IPS-NIHi7 (cell line): ENCODE measurements around the gene EPX.
A peak's percentile ranks its signal among the peaks of the same experiment; 100 is the strongest.

Source experiments
- DNase-seq: peaks from one replicate; pipeline ENCODE4 v3.0.0; 2012; ENCODE audit warnings: mixed read lengths; ENCODE audit errors: extremely low spot score

The EPX gene

DNA sequence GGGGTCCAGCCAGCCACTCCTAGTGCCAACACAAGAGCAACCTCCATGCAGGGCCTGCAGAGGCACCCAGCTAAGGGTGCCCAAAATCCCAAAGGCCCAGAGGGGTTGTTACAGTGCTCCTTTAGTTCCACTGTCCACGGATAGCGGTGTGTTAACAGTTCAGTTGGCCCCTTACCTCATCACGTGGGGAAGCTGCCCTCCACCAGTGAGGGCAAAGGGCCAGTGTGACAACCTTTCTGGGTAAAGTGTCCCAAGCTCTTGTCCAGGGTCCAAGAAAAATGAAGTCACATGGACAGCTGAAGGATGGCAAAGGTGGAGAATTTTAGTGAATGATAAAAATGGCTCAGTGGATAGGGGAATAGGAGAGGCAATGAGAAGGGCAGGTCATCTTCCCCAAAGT is 35.2 kb downstream of the EPX start:
- DNase-seq: no peak

DNA sequence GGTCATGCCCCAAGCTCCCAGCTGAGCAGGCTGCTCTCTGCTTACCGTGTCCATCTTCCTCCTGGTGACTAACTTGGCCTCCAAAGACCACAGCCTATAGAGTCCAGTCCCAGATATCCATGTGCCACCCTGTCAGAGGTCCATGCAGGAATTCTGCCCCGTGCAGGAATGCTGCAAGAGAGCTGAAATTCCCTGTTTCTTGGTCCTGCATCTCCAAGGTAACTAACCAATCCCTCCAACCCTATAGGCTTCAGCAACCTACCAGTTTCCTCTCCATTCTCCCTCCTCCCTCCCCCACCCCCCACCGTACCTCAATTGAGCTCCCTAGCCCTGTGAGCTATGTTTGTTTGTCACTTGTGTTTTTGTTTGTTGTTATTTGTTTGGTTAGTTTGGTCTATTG is 36.2 kb downstream of the EPX start:
- no peak for DNase-seq

DNA sequence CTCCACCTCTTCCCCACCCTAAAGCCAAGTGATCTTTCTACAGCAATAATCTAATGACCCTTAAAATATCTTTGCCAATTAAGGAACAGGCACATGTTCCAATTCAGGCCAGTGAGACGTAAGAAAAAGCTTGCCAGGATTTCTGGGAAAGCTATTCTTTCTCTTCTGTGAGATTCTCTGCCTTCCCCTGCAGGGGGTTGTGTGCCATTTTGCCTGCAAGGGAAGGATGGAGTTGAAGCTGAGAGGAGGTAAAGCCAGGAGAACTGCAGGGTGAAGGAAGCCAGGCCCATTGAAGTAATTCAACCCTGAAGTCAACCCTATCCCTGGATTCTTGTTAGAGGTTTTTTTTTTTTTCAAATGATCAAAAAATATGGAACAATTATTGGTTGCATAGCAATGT is 36.9 kb downstream of the EPX start:
- DNase-seq: no peak

DNA sequence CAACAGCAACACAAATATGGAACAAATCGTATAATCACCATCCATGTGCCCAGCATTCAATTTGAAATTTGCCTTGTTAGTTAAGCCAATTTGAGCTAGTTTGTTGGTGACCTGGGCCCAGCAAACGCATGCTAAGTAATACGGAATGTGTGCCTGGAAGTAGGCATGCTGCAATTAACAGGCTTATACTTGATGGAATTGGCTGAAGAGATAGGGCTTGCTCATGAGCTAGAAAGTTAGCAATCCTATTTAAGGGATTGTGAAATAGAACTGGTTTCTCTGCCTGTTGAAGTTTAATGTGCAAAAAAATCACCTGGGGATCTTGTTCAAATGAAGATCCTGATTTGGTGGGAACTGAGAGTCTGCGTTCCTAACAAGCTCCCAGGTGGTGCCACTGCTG is 37.4 kb downstream of the EPX start:
- DNase-seq: no peak

DNA sequence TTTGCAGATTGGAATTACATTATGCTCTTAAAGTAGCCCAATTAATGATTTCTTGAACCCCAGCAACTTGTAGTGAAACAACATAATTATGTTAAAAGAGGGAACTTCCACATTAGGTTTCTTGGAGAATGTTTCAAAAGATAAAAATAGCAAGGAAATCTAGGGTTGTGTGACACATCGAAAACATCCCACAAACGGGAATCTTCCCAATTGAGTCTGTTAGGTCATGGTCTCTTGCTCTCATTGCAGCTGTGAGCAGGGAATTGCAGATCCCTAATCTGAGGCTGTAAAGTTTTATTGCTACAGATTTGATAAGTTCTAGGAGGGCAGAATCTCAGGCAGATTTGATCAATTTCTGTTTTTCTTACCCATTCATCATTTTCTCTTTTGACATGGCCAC is 39.1 kb downstream of the EPX start:
- no peak for DNase-seq

DNA sequence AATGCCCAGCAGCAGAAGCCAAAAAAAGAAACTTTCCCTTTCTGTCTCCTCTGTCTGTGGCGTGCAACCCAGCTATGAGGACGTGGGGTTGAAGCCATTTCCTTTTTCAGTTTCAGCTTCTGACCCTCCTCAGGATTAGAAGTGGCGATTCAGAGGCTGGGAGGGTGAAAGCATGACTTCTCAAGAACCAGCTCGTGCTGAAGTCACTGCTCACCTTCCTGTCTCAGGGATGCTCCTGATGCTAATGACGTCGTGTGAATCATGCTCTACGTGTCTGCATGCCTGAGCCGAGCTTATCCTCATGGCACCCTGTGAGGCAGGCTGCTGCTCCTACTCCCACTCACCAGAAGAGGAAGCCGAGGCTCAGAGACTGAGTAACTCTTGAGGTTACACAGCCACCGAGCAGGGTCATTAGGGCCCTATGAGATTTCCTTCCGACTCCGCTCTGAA is 40.2 kb downstream of the EPX start:
- DNase-seq: peak; percentile 49

DNA sequence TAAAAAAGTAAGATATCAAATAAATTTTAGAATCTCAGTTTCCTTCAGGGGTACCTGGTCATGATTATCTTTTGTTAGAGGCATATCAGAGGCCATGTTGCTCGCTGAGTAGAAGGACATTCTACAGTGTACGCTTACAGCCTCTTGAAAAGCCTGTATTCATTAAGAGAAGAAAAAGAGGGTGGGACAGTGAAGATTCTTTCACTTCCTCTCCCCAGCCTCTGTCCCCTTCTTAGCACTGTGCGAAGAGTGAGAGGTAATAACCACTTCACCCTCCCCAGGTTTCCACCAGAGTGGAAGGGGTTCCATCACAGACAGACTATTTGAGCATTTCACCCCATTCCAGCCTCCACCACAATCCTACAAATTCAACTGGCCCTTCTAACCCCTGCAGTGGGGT is 41.0 kb downstream of the EPX start:
- DNase-seq: no peak

DNA sequence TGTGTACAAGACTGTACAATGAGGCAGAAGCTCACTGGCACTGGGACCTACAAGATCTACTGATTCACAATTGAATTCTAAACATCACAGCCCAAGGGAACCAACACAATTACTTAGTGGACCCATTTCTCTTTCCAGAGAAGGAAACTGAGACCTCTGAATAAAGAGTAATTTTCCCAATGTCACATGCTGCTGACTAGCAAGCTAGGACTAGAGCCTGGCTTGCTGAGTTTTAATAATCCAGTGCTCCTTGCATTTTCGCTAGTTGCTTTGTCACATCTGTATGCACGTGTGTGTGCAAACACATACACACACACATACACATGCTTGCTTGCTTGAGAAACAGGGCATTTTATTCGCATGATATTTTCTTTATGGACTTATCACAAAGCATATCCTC is 42.0 kb downstream of the EPX start:
- no peak for DNase-seq

DNA sequence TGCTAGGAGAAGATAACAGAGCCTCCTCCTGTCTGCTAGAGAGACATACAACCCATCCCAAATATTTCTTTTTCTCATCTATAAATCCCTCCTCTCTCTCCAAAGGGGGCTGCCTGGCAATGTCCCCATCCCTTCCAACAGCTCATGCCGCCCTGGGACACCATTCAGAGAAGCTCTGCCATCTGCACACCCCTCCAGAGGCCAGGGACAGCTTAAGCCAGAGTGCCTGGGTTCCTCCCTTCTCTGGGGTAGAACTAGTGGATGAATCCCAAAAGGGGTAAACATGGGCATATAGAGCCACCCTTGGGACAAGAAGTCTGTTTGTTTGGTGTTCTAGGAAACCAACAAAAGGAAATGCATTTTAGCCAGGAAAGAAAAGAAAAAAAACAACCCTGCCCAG is 43.3 kb downstream of the EPX start:
- DNase-seq: no peak

DNA sequence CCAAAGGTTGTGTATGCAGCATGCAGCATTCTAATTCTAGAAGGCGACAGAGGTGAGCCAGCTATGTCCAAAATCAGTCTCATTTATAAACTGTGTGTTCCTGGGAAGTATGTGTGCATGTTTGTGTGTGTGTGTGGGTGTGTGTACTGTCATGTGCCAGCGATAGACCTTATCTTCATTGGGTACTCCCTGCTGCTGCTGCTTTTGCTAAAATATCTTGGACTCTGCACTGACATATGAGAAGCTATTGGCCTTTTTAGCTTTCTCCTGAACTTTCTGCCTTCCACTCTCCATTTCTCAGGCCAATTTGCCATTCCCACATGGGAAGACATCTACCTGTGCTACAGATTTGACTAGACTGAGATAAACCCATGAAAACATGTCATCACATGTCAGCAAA is 43.9 kb downstream of the EPX start:
- DNase-seq: no peak

DNA sequence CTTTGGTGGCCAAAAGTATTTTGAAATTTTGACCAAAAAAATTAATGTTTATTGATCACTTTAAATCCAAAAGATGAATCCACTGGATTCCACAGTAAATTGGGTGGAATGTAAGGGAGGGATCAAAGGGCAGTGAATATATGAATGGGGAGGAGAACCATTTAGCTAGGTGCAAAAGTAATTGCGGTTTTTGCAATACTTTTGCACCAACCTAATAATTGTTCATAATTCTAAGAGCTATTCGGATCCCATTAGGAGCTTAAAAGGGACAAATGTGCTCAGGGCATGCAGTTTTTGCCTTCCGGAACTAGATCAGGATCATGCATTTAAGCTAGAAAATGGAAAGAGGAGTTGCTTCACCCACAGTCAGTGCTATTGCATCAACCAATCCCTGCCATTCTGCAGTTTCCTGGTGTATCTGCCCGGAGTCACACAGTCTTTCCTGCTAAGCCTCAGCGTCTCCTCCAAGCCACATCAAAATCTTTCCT is 45.7 kb downstream of the EPX start, which contains the start of gene LPO:
Gene LPO (plus strand): TSS at position 438 of the 488 bp plus-strand sequence. CDS start 4,396 bp downstream, outside the sequence.
- DNase-seq: no peak

DNA sequence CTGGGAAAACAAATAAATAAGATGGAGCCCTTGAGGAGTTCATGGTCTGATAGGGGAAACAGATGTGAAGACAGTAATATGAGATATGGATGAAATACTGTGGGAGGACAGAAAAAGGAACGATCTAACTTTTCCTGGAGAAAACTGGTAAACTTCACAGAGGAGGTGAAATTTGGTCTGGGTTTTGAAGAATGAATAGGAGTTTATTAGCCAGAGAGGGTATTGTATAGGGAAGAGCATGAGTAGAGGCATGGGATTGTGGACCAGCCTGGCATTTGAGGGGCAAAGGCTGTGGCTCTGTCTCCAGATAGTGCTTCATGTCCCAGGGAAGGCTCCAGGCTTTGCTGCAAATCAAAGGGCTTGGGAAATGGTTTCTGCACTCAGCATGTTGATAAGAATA is 47.5 kb downstream of the EPX start:
- DNase-seq: no peak

DNA sequence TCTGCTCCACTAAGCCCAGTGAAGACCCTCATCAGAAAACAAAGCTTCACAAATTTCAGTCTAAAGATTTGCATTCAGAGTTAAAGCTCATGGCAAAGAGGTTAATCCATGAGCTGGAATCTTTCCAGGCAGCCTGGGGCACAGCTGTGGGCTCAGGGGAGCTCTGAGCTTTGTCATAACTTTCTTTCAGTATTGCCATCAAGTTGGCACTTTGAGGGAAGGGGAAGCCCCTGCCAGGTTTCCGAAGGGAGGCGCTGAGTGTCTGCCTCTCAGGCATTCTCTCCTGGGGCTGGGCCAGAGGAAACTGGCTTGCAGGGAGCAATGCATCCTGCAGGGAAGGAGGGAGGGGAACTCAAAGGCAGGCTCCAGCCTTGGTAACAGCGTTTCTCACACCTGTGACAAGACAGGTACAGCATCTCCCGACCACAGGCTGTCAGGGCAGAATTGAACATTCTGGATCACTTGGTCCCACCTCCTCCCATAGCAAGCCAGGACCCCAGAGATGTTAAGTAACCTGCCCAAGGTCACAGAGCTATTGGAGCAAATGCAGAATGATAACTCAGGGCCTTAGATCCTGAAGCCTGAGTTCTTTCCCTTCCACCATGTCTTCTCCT is 49.8 kb downstream of the EPX start:
- DNase-seq: peak; percentile 63

DNA sequence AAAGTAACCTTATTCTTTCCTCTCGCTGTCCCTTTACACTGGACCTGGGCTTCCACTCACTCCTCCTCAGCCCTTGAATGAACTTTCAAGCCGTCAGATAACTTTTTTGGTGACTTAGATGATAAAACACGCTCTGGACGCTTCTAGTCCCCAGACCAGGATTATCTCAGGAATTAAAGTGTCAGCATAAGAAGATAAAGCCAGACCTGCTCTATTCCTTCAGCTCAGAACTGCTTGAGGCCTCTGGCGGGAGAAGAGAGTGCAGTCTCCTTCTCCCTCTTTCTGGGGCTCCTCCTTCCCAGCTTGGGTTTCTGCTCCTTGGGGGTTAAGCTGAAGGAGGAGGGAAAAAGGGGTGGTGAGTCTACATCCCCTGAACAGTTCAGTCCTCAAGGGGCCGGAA is 52.4 kb downstream of the EPX start:
- DNase-seq: no peak

DNA sequence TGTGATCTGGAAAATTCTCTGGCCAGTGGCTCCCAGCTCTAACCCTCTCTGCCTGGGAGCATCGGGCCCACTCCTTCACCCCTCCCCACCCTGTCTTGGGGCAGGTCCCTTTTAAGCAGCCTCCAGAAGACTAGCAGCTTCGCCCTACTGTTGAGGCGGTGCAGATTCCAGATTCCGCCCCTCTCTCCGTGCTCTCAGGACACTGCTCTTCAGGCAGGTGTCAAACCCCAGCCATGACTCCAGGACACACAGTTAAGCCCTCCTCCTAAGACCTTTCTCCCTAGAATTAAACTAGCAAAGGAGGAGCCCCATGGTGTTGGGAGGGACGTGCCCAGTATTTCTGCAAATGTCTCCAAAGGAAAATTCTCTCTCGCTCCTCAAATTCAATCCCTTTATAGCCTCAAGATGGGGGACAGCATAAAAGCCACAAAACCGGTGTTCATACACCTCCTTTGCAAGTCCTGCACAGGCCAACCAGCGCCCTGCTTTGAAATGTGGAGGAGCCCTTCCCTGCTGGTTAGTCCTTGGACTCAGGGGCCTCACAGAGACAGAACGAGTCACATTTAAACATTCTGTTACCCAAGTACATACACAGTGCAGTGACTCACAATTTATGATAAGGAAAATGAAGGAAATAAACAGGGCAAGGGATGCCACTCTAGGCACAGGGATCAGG is 53.0 kb downstream of the EPX start:
- DNase-seq: no peak

DNA sequence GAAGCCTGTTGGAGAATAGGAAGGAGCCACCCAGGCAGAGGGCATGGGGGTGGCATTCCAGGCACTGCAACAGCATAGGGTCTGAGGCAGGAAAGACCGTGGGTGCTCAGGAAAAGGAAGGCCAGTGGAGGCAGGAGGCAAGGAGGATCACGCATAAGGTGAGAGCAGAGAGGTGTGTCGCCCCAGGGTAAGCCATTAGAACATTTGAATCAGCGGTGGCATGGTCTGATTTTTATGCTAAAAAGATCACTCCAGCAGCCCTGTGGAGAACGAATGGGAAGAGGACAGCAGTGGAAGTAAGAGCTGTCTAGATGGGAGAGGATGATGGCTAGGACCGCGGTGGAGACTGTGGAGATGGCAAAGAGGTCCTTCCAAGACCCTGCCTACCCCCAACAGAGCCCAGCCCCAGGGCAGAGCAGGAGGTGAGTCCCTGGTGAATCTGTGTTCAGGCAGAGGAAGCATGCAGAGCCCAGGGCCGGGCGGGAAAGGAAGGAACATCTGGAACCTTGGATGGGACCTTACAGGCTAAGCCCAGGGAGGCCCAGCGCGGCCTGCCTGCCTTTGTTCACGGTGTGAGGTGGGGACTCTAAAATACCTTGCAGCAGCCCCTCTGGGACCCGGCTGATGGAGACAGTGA is 53.7 kb downstream of the EPX start:
- no peak for DNase-seq

DNA sequence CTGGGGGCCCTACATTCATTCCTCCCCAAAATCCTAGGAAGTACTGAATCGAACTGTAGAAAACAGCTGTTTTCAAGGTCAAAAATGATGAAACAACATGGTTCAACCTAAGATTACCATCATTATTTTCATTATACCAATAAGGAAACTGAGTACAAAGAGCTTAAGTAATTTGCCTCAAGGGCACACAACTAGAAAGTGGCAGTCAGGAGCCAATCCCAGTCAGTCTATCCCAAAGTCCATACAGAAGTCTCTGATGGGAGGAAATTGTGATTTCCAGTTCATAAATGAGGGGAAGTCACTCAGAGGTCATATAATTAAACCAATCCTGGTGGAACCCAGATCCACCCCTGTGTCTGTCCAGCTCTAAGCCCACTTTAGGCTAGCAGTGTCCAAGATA is 54.3 kb downstream of the EPX start:
- DNase-seq: no peak

DNA sequence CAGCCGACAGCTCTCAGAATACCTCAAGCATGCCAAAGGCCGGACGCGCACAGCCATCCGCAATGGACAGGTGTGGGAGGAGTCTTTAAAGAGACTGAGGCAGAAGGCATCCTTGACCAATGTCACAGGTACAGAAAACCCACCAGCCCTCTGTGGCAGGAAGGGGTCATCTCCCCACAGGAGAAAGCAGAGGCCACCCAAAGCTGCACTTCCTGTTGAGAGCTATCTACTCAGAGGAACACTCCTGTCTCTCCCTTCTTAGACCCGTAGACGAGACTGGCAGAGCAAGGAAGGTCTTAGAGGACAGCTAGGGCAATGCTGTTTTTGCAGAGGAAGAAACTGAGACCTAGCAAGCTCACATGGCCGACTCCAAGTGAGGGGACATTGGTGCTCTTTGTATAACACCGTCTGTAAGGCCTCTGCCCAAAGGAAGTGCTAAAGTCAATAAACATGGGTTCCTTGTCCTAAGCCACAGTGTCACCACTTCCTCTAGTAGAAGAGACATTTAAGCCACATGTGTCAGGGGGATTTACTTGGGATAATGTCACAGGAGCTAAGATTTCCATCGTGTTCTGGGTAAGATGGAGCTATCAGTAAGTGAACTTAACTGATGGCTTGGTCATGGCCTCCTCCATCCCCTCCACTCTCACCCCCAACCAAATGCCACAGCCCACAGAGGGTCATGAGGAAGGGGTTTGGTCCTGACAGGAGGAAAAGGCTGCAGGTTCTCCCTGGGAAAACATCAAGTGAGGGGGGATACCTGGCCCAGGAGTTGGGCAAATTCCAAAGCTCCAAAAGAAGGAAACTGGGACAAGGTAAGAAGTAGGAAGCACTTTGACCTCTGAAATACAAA is 55.2 kb downstream of the EPX start:
- DNase-seq: no peak

DNA sequence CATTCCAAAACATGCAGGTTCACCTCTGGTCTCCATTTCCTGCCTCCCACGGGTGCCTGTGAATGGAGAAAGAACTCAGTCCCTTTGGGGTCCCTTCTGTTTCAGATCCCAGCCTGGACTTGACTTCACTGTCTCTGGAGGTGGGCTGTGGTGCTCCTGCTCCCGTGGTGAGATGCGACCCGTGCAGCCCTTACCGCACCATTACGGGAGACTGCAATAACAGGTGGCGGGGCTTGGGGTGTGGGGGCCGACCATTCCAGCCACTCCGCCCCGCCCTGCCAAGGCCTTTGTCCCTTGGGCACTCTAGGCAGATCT is 56.4 kb downstream of the EPX start:
- no peak for DNase-seq

DNA sequence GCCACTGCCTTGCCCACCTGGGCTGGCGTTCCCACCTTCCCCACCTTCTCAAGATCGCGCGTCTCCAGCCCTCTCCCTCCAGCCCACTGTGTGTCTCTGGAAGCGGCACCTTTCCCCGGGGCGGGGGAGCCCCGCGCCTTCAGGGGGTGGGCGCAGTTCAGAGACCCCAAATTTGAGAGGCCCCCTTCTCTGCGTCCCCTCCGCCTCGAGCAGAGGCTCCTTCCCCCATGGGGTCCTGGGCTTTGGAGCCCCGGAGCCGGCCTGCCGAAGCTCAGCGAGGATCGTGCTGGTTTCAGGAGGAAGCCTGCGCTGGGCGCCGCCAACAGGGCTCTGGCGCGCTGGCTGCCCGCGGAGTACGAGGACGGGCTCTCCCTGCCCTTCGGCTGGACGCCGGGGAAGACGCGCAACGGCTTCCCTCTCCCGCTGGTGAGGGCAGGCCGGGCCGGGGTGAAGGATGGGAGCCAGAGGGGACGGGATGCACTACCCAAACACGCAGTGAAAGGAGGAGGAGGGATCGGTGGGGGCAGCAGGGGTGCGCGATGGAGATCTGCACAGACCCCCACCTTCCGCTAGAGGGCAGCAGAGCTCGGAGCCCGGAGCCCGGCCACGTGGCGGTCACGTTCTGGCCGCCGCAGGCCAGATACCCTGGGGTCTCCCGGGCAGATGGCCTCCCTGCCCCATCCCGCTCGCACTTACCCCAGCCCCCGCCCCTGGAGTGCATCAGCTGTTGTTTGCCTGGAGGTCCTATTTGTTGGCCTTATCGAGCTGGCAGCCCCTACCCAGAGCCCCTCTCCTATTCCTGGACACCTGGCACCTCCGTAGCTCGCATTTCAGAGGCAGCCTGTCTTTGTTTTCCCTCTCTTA is 57.0 kb downstream of the EPX start:
- DNase-seq: peak; percentile 96

DNA sequence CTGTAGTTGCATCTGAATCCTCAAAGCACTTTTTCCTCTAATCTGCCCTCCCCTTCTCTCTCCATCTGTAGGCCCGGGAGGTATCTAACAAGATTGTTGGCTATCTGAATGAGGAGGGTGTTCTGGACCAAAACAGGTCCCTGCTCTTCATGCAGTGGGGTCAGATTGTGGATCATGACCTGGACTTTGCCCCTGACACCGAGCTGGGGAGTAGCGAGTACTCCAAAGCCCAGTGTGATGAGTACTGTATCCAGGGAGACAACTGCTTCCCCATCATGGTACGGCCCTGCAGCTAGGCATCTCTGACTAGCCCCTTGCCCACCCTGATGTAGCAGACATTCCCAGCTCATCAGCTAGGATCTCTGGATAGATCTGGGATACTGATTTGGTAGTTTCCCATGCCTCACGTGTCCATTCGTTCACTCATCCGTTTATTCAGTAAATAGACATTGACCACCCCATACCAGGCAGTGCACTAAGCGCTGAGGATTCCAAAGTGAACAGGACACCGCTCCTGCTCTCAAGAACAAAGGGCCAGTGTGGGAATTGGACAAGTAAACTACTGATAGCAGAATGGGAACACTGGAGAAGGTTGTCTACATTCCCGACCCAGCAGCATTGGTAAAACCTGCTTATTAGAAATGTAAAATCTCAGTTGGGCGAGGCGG is 58.0 kb downstream of the EPX start:
- DNase-seq: no peak
